Activated CD4-positive, alpha-beta T cell treated with anti-CD3 and anti-CD28 coated beads, Interleukin-2, amount 50 U/mL, for 48 hours (primary cell): ENCODE data around the gene MOCS1.

Source experiments
- DNase-seq, 2 experiments: peaks; one replicate each; pipeline ENCODE4 v3.0.0-alpha.2; 2020

Gene MOCS1

DNA sequence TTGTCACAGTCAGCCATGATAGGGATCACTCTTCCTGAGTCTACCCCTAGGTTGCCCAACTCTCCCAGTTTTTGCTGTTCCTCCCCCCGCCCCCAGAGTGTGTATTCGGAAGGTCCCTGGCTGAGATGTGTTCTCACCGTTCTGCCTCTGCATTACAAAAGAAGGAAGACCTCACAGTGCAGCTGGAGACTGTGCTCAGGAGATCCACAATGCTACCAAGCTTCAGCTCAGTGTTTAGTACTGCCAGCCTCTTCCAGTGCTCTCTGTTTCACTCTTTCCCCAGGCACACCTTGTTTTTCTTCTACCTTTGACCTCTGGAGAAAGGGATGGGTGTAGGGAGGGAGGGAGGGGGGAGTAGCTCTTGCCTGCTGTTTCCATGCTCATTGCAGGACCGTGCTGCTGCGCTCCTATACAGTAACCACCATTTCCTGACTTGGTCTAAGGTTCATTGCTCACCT, 13.4 kb upstream of the MOCS1 start:
- no peak for DNase-seq

DNA sequence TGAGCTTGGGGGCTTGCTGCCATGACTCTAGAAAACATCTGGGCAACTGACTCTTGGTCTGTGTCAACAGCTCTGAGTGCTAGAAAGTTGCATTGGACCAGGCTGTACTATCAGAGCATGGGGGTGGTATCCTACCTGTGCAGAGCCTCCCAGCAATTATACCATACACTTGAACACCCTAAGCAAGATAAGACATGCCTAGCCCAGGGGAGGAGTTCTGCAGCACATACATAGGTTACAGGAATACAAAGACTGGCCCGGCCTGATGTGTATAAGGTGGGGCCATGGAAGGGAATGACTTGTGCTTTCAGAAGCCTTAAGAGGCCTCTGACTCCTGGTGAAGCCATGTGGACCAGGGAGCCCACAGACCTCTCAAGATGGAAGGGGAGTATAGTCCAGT, 11.4 kb upstream of the MOCS1 start:
- DNase-seq = no peak

DNA sequence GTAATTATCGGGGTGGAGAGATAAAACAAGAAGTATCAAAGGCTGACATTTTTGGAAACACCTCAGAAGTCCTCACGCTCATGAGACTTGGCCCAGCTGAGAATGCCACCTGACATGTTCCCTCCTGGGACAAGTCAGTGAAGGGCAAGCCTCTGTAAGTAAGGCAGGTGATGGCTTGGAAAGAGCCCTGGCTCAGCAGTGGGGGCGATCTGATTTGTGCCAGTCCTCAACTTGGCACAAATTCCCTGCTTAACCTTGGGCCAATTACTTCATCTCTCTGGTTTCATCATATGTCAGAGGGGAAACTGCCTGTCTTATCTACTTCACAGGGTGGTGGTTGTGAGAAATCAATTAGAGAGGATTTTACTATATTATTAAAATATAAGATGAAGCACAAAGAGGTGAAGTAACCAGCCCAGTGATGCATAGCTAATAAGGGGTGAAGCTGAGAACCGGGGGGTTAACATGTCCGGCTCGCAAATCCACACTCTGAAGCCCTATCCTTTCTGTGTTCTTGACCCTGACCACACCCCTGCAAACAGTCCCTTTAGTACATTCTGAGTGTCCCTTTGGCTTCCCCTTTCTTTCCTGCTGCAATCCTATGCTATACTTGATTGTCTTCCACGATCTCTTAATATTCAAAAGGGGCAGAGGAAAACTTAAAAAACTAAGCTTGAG, 8.8 kb upstream of the MOCS1 start:
- no peak for DNase-seq

DNA sequence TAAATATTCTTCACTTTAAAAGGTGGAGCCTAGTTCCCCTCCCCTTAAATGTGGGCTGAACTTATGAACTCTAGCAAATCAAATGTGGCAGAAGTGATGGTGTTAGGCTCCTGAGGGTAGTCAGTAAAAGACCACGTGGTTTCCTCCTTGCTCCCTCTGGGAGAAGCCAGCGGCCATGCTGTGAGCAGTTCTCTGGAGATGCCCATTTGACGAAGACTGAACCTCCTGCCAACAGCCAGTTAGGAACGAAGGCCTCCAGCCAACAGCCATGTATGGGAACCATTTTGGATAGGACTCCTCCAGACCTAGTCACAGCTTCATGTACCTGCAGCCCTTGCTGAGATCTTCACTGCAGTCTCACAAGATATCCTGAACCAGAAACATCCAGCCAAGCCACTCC, 7.6 kb upstream of the MOCS1 start:
- DNase-seq = no peak

DNA sequence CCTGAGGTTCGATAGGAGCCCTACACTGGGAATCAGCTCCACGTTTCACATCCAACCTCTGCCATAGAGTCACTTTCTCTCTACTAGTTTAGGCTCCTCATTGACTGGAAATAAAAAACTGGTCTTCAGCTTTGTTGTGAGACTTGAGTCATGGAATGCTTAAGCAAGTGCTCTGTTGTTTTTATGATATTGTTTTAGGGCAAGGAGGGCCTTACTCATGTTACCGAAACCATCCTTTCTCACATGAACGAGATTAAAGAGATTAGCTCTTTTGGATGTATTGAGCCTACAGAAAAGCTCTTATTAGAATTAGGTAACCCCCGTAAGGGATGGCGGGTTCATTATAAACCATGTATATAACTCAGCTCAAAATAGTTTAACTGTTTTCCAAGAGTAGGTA, 6.9 kb upstream of the MOCS1 start:
- DNase-seq = no peak

DNA sequence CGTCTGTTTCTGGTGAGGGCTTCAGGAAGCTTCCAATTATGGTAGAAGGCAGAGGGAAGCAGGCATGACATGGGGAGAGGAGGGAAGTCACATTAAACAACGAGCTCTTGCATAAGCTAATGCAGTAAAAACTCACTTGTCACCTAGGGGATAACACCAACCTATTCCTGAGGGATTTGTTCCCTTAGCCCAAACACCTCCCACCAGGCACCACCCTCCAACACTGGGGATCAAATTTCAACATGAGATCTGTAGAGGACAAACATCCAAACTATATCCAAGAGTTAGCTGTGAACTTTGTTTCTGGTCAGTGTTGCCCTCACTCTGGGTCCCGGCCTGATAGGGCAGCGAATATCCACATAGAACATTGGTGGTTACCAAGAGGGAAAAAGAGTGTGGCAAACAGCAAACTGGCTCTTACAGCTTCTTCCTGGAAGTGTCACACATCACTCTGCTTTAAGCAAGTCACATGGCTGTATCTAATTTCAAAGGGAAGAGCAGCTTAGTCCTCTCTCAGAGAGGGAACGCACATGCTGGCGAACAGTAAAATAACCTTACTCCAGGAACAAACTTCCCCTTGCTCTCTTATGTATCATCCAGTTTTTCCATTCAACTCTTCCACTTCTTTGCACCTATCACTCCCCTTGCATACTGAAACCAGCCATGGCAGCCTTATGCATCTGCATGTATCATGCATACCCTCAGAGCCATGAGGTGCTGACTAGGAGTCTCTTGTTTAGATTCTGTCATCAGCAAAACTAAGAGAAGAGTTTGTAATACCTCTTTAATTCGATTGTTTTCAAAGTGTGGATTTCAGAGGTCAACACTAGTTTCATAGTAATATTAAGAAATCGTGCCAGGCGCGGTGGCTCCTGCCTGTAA, 4.8 kb upstream of the MOCS1 start:
- no peak for DNase-seq

DNA sequence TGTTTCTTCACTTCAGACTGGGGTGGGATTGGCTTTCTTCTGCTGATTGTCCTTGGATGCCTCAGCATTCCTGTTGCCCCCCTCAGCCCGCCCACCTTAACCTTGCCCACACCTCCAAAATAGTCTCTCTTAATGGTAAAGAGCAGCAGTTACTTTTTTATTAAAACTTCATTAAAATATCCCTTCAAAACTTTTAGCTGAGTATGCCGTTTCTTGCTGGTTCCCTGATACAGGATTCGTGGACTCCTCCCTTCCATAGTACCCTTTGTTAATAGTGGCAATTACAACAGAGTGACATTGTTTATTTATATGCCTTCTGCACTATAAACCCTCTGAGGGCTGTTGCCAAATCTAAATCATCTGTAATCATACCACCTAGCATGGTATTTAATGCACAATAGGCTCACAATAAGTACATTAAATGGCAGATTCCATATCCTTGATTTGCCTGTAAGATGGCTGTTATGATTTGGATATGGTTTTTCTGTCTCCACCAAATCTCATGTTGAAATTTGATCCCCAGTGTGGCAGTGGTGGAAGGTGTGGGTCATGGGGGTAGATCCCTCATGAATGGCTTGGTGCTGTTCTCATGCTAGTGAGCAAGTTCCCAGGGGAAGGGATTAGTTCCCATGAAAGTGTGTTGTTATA, 3.5 kb upstream of the MOCS1 start:
- no peak for DNase-seq

DNA sequence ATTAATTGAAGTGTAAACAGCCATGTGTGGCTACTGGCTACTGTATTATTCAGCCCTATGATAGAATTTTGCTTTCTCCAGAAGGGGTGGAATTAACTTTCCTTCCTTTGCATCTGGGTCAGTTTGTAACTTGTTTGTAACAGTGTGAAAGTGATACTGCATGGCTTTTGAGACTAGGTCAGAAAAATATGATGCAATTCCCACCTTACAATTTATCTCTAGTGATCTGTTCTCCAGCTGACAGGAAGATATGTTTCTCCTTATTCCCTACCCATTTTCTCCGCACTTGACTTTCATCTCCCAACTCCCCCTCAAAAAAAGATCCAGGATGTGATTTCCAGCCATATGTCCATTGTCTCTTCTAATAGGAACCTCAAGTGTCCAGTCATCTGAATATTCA, 2.6 kb upstream of the MOCS1 start:
- no peak for DNase-seq

DNA sequence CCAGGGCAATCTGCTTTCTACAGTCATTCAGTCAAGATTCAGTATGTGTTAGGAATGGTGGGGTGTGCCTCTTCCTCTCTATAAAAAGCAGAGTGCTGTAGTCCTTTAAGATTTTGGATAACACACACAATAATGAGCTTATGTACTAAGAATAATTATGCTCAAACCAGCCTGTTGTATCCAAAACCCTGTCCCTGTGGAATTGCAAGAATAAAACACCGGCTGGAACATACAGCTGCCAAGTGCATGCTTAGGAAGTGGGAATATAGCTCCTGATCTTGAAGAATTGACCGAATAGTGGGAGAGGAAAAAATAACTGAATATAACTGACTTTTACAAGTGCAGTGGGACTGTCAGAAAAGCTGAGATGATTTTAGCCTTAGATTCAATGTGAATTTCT, 979 bp upstream of the MOCS1 start:
- no peak for DNase-seq

DNA sequence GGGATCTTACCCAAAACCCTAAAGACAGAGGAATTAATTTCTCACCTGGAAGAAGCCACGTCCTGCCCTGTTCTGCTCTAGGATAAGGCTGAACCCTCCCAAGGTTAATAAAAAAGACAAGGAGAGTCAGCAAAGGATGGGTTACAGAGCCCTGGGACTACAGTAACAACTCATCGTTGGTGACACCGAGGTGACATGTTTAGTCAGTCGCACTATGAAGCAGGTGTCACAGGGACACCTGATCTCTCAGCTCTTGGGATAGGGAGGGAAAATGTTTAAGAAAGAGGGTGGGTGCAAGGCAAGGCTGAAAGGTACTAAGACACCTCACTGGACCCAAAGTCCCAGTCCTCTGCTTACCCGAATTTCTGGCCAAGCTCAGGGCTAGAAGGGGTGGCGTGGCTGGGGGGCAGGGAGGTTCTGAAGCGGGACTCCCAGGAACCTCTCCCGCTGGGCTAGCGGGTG, 562 bp downstream of the MOCS1 start:
- no peak for DNase-seq

DNA sequence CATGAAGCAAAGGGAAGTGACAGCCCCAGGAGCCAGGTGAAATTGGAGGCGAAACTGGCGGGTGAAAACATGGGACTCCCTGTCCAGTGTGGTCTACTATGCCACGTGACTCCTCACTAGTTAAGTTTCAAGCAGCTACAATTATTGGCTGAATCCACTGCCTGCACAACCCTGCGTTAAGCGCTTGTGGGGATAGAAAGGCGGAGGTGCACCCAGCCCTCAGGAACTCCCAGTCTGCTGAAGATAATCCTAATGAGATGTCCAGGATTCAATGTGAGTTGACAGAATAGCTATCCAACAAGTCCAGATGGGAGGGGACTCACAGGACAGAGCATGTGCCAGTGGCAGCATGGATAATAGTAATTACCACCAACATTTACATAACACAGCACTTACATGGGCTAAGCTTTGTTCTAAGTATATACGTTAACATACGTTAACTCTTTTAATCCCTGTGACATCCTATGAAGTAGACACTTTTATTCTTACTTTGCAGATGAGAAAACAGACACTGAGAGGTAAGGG, 1.8 kb downstream of the MOCS1 start:
- DNase-seq = no peak

DNA sequence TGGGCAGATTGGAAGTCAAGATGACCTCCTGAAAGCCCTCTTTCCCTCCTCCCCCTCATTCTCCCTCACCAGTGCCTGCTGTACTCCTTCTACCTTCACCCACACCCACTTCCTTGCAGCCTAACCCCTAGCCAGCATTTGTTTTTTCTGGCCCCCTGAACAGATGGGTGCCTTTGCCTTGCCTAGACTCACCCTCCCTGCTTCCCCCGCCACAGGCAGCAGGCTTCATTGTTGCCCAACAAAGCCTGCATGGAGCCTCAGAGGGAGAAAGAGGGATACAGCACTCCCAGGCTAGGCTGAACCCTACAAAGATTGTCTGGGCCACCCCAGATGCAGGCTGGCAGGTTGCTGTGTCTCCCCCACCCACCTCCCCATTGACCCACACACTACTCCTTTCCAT, 2.7 kb downstream of the MOCS1 start:
- no peak for DNase-seq

DNA sequence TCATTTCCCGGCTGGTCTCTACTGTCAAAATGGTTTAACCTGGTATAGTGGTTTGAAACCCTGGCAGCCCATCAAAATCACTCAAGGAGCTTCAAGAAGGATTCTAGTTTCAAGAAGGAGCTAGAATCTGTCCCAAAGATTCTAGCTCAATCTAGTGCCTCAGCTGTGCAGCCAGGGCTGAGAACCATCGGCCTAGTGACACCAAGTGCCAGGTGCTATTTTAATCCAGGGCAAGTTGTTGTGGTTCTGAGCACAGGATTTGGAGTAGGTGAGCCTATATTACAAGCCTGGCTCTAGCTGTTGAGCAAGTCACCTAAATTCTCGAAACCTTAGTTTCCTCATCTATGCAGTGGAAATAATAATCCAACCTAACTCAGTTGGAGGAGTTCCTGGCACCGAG, 3.7 kb downstream of the MOCS1 start:
- no peak for DNase-seq

DNA sequence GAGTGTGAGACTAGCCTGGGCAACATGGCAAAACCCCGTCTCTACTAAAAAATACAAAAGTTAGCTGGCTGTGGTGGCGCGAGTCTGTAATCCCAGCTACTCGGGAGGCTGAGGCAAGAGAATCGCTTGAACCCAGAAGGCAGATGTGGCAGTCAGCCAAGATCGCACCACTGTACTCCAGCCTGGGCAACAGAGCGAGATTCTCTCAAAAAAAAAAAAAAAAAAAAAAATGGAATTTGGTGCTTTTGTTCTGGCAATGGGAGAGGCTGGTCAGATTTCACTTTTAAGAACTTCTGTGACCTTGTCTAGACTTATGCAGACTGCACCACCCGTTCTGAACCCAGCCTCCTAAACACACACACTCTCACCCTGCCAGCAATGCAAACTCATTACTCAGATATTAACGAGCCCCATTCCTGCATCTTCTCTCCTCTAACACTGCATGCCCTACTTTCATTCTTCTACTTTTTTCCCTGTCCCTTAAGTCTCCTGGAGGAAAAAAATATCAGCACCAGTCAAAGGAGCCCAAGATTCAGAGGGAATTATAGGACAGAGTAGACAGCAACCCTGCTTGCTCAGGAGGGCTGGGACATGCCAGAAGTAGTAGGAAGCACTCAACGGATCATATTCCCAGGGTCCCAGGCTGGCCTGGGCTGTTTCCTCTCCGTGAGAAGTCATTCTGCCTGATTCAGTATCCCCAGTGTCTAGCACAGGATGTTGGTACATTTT, 4.4 kb downstream of the MOCS1 start:
- no peak for DNase-seq

DNA sequence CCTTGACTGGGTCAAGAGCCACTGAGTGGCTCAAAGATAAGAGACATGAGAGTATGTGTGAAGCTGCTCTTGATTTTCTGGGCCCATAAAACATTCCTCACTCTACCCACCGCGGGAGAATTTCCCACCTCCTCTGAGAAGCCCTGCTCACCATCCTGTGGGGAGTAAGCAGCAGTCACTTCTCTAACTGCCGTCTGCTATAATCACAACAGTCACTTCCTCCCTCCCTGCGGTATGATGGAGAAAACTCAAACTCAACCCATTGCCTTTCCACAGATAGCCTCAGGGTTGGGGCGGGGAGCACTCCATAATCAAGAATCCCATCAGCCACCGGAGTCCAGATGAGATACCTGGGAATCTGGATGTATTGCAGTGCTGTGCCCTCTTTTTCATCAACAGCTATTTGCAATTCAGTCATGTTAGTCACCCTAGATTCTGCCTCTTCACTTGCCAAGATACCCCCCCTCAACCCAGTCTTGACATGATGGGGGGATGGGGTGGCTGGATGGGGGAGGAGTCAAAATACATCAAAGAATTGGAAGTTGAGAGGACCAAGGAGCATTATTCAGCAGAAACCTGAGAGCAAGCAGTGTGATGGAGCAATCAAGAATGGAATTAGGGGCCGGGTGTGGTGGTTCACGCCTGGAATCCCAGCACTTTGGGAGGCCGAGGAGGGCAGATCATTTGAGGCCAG, 5.1 kb downstream of the MOCS1 start:
- no peak for DNase-seq

DNA sequence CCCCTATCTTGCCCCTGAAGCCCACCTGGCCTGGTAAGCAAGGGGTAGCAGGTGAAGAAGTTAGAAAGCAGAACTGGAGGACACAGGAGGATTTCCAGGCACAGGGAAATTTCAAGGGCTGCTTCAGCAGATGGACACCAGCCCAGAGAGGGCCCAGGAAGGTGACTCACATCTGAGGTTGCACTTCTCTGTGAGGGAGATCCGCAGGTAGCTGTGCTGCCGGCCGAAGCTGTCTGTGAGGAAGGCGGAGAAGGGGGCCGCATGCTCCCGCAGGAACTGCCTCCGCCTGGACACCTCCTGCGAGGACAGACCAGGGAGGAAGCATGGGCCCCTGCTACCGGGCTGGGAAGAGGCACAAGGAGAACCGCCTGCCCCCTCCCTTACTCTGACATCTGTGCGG, 7.1 kb downstream of the MOCS1 start:
- DNase-seq = no peak

DNA sequence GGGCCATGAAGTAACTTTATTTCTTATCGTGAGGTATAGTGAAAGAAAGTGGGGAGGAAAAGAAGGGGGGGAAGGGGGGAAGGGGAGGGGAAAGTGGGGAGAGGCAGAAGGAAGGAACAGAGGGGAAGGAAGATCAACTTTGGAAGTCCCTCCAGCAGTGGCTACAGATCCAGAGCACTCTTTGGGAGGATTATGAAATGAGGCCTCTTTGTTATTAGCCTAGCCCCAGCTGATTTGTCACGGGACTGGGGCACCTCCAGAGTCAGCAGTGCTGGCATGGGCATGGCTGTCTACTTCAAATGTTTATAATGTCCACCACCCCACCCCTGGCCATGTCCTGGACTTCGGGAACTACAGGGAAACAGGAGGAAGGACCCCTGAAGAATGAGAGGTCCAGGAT, 7.6 kb downstream of the MOCS1 start:
- DNase-seq = no peak

DNA sequence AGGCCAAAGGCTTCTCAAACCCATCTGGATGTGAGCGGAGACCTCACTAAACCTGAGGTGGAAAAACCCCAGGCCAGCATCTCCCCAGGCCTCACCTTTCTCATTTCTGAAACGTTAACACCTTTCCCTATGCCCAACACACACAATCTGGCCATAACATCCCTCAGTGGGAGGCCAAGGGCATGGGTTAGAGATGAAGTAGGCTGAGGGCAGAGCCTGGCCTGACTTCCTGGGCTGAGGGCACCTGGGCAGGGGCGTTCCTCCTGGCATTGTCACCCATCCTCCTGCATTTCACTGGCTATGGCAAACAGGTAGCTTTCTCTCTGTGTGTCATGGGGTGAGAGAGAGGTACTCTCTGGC, 8.4 kb downstream of the MOCS1 start:
- DNase-seq = no peak

DNA sequence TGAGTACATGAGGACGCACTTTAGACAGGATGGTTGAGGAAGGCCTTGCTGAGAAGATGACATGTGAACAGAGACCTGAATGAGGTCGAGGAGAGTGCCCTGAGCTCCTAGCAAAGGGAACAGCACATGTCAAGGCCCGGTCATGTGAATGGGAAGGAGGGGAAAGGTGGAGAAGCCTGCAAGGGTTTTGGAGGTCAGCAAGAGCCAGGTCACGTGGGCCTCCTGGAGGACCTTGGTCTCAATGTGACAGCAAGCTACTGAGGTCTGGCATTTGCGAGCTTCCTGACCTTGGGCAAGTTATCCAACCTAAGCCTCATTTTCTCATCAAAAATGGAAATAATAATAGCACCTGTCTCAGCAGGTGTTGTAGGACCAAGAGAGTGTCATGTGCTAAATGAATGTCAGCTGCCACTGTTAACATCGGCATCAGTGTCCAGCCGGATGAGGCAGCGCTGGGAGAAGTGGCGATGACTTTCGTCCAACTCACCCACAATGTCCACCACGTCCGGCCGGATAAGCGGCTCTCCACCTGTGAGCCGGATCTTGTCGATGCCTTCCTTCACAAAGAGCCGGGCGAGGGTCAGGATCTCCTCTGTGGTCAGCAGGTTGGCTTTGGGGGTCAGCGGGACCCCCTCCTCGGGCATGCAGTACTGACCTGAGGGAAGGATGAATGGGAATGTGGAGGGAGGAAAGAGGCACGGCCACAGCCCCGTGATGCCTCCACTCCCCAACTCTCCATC, 8.9 kb downstream of the MOCS1 start:
- DNase-seq = no peak

DNA sequence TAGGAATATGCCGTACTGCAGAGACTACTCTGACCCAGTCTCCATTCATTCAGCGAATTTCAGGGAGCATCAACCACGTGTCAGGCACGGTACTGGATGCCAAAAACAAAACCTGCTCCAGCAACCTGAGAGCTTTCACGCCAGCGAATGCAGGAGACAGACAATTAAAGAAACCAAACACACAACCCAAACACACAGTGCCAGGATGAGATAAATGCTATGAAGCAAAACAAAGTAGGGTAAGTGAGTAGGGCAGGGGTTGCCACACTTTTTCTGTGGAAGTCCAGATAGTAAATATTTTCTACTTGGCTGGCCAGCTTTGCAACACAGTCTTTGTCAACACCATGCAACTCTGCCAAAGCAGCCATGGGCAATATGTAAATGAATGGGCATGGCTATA, 10.0 kb downstream of the MOCS1 start:
- DNase-seq = no peak

DNA sequence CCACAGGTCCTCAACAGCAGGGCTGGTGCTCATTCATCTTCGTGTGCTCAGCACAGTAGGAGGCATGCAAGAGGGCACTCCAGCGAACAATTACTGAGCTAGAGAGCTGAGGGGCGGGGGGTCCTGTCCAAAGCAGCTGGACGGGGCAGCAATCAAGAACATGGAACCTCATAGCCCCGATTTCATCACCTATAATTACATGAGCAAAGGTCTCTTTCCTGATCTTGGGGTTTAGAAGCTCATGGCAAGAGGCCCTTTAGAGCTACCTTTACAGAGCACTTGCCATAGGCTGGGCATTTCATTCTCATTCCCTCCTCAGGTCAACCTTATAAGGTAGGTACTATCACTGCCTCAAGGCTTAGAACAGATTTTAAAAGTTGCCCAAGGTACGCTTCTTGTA, 10.4 kb downstream of the MOCS1 start:
- no peak for DNase-seq

DNA sequence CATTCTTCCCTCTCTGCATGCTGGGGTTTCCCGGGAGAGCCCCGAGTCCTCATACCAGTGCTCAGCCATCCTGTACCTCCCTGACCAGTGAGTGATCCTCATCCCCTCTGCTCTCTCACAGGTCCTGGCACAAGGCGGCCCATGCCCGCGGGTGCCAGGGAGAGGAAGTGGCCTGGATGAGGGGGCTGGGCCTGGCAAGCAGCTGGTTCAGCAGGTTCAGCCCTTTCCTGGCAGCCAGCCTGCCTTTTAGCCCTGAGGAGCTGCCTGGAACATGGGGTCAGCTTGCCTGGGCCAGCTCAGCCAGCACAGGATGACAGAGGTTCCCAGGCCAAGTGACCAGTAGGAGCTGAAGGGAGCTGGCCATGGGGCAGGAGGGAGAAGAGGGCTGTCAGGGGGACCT, 10.9 kb downstream of the MOCS1 start:
- DNase-seq = no peak
